ENCODE results near the gene DPP7. TPM values are rescaled to one million over a fixed set of nuclear protein-coding genes. Genes with fewer than 3 reads are reported as not detected.

Gene DPP7
- total and polyA plus RNA-seq, 9 of the 15 experiments (the other 6 are each of a cell fraction or from before 2014, with no cell fraction given) = 0.99 to 365 (median 132) TPM

GRCh38 chr9:137114613-137115393 lies at the start of gene DPP7 (continued):
- TF ChIP-seq SMARCB1 (IDR thresholded peaks at IDR 0.05; ENCODE audit: insufficient read length, low read depth) = no peak
- no peak for TF ChIP-seq ILK (tag; IDR thresholded peaks at IDR 0.05; ENCODE audit: borderline replicate concordance, low read depth)
- no peak for TF ChIP-seq BMI1 (IDR thresholded peaks at IDR 0.05; ENCODE audit: low read length)
- TF ChIP-seq ZBTB8A (IDR thresholded peaks at IDR 0.05; ENCODE audit: partially characterized antibody) = no peak
- no peak for TF ChIP-seq ZFPM2 (CRISPR knock-in tag; IDR thresholded peaks at IDR 0.05)
- no peak for TF ChIP-seq SMAD3 (CRISPR knock-in tag; conservative IDR thresholded peaks at IDR 0.05)
- TF ChIP-seq ZNF121 (CRISPR knock-in tag; conservative IDR thresholded peaks at IDR 0.05) = no peak
- TF ChIP-seq CEBPG (CRISPR knock-in tag; IDR thresholded peaks at IDR 0.05) = no peak
- TF ChIP-seq CEBPG (tag; conservative IDR thresholded peaks at IDR 0.05 in 1 of 2, IDR thresholded peaks at IDR 0.05 in 1 of 2) = no peak
- no peak for TF ChIP-seq MCM2 (IDR thresholded peaks at IDR 0.05; ENCODE audit: low read depth)
- no peak for TF ChIP-seq TCF15 (CRISPR knock-in tag; IDR thresholded peaks at IDR 0.05)
- TF ChIP-seq IFI16 (CRISPR knock-in tag; IDR thresholded peaks at IDR 0.05) = no peak
- no peak for TF ChIP-seq PHB2 (IDR thresholded peaks at IDR 0.05; ENCODE audit: low read depth)
- no peak for TF ChIP-seq DPF2 (IDR thresholded peaks at IDR 0.05)
- TF ChIP-seq SIRT6 (IDR thresholded peaks at IDR 0.05; ENCODE audit: low read depth, low read length) = no peak
- TF ChIP-seq ZFP1 (CRISPR knock-in tag; IDR thresholded peaks at IDR 0.05) = no peak
- TF ChIP-seq ARNT (IDR thresholded peaks at IDR 0.05) = no peak
- no peak for TF ChIP-seq ZNF507 (tag; conservative IDR thresholded peaks at IDR 0.05)
- TF ChIP-seq NR2F6 (CRISPR knock-in tag; IDR thresholded peaks at IDR 0.05) = no peak
- TF ChIP-seq NR1H2 (CRISPR knock-in tag; IDR thresholded peaks at IDR 0.05) = no peak
- TF ChIP-seq NFIX (CRISPR knock-in tag; IDR thresholded peaks at IDR 0.05; ENCODE audit: low read depth) = no peak
- no peak for TF ChIP-seq PREB (CRISPR knock-in tag; IDR thresholded peaks at IDR 0.05)
- TF ChIP-seq BRD9 (IDR thresholded peaks at IDR 0.05; ENCODE audit: low read depth, partially characterized antibody) = no peak
- TF ChIP-seq SRSF1 (IDR thresholded peaks at IDR 0.05; ENCODE audit: low read depth, low read length) = no peak
- no peak for TF ChIP-seq NBN (IDR thresholded peaks at IDR 0.05; ENCODE audit: low read depth)
- TF ChIP-seq ZKSCAN1 (IDR thresholded peaks at IDR 0.05; ENCODE audit: low read depth, low read length) = no peak
- no peak for TF ChIP-seq BRCA1 (IDR thresholded peaks at IDR 0.05)
- TF ChIP-seq BRCA1 (CRISPR knock-in tag; IDR thresholded peaks at IDR 0.05) = no peak
- TF ChIP-seq FOXO4 (CRISPR knock-in tag; IDR thresholded peaks at IDR 0.05) = no peak
- TF ChIP-seq ZNF263 (CRISPR knock-in tag; IDR thresholded peaks at IDR 0.05; ENCODE audit: borderline replicate concordance) = peak; percentile 90

Measured in K562 (cell line).